GM18909 (cell line): ENCODE results near the gene TBC1D24.
"Not testable (repeated sequence)": the region's sequence is repeated elsewhere in the genome, so short reads cannot be mapped to it uniquely, and the experiment has no call there.

Experiments
- ATAC-seq: cut with Tn5 transposase; IDR thresholded peaks from one replicate; pipeline ENCODE4 v1.9.1; 2021; ENCODE audit warnings: mild to moderate bottlenecking; ENCODE audit not compliant: unreplicated experiment, poor library complexity

Gene TBC1D24

DNA sequence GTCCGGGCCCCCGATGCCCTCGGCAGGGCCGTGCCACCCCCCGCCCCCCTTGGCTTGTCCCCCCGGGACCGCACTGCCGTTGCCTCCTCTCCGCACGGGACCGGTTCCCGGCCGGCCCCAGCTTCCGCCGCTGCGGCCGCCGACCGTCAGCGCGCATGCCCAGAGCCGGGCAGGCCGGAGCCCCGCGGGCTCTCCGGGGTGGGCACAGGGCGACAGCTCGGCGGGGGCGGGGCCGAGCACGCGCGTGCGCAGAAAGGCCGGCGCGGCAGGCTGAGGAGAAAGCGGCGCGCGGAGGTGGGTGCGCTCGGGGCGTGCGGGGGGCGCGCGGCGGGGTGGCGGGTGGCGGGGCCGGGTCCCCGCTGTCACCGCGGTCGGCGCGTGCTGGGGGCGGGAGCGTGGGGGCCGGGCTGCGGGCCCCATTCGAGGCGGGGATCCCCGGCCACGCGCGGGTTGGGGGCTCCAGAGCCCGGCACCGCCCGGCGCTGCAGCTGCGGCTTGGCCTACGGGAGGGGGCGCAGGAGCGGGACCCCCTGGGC, at the start of gene TBC1D24:
TSS of gene TBC1D24 (plus strand) at position 251 of the 536 bp plus-strand sequence. CDS start 21,022 bp downstream, outside the sequence.
- peak; percentile 57 for ATAC-seq

DNA sequence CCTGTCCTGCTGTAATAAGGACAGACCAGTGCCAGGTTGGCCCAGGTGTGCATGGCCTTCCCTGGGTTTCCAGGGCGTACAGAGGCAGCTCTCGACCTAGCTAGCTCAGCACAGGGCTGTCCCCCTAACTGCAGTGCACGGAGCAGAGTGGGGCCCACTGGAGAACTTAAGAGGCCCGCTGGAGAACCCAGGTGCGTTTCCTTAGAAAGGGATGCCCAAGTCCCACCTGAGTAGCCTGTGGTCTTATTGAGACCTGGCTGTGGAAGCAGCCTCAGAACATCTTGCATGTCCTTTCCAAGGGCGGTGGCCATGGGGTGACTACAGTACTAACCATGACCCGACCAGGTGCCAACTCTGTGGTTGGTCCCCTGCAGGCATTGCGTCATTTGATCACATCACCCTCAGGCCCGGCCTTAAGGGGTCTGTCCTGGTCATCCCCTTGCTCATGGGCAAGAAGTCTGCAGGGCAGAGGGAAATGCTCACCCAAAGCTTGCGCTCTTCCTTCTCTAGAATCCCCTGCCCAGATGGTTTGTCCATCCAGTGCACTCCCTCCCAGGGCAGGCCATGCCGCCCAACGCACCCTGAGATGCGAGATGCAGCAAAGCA, 49.0 kb upstream of the TBC1D24 start:
- no peak for ATAC-seq

DNA sequence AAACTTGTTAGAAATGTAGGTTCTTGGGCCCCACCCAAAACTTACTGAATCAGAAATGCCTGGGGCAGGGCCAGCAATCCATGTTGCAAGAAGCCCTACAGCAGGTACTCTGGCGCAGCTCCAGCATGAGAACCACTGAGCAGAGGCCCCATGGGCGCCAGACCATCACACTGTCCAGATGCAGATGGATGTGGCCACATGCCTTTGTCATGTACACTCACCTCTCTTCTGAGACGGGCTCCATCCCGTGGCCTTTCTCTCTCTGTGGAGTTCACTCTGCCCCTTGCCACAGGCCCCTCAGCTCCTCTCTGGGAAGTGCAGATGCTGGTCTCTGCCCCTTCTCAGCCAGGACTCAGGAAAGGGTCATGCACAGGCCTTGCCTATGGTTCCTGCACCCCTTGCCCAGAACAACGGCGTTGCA, 48.0 kb upstream of the TBC1D24 start:
- no peak for ATAC-seq

DNA sequence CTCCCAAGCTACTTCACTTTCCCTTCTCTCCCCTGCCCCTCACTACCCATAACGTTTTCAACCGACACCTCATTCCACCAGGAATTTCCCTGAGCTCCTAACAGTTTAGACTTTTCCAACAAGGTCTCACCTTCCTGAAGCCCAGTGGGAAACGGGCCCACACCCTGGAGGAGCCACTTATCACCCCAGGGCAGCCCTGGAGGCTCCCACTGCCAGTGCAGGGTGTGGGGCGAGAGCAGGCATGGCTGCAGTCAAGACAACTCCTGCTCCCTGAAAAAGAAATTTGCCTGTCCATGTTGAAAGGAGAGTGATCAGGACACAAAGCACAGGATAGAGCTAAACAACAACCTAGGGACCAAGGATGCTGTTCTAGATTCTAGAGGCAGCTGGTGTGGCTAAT, 47.4 kb upstream of the TBC1D24 start:
- no peak for ATAC-seq

DNA sequence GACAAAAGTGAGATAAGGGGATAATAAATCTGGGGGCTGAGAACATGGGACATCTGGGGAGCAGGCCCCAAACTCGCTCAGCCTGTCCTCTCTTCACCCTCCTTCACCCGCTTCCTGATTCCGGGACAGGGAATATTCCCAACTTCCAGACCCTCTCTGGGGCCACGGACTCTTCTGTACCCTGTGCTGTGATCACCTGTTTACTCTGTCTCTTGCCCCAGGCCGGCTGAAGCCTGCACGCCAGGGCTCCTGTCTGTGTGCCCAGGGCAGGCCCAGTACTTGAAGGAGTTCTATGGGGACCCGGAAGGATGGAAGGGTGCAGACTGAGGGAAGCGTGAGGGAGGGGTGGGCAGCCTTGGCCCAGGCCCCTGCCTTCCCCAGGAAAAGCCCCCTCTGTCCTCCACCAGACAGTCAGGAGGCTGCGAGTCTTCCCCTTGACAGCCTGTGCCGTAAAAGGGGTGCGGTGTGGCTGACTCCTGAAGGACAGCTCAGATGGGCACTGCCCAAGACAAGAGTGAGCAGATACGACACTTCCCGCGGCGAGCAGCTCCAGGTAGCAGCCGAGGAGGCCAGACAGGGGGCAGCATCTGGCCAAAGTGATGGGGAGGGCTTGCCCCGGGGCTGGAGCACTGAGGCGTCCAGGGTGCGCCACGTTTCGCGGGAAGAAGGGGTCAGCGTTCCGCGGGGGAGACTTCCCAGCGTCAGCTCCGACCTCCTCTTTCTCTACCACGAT, 46.7 kb upstream of the TBC1D24 start:
- no peak for ATAC-seq

DNA sequence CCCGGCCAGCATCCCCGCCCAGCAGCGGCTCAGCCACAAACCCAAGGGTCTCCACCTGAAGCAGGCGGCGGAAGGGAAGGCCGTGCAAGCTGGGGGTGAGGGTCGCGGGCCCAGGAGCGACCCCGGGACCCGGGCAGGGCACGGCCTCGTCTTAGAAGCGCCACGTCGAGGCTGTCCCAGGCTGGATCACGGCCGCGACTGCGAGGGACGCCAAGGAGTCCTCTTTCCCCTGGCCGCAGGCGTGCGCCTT, 46.2 kb upstream of the TBC1D24 start:
- ATAC-seq: no peak

DNA sequence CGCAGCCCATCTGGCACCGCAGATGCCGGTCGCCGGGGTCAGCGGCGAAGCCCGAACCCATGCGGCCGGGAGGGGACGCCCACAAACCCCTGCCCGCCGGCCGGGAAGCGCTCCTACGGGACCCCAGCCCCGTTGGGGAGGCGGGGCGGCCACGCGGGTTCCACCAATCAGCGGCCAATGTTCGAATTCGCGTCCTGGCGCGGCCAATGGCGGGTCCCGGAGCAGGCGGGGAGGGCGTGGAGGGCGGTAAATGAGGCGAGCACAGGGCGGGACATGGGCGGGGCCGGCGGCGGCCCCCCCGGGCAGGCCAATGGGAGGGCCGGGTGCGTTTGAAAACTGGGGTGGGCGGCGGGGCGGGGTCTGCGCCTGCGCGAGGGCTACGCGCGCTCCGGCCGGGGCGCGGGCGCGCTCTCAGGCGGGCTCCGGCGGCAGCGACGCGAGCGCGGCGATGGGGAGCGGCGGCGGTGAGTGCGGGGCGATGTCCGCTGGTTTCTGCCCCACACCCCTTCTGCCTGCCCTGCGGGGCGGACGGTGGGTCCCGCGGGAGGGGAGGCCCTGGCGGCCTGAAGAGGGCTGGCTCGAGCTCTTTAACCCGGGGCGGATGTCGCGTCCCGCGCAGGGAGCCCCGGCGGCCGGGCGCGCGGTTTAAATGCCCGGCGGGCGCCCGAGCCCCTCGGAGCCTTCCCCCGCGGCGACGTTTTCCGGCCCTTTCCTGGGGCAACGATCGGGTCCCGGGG, 45.7 kb upstream of the TBC1D24 start, which contains the start of gene CCNF:
TSS of gene CCNF (plus strand) at position 414 of the 737 bp plus-strand sequence. CDS start at position 449, 35 bp downstream.
- peak; percentile 85 for ATAC-seq

DNA sequence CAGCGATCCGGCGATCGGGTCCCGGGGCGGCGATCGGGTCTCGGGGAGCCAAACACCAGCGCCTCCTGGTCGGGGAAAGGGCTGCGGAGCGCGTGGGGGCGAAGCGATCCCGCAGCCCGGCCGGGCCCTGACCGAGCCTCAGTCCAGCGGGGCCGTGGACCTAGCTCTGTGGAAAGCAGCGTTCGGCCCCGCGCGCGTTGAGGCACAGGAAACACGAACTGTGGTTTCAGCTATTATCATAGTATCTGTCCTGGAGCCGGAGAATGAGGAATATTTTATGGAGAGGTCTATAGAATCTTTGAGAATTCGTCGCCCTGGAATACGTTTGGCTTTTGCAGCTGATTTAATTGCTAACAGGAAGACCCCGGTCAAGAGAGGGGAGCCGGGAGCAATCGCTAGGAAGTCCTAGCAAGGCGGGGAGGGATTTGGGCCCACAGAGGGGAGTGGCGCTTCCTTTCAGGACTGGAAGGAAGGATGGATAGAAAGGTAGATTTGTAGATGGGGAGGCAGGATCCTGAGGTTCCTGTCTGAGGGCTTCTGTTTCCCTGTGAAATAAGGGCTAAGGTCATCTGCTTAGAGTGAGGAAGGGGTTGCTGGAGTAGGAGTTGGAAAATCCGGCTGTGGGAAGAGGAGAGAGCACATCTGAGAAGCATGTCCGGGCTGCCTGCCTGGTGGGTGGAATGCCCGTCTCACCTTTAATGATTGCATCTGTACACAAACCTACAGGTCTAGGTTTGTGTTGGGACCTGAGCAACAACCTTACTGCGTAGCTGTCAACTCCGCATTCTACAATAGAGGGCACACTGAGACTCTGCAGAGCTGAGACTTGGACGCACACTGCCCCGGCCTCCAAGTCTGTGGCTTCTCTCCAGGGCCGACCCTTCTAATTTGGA, 44.9 kb upstream of the TBC1D24 start:
- ATAC-seq: peak; percentile 16

DNA sequence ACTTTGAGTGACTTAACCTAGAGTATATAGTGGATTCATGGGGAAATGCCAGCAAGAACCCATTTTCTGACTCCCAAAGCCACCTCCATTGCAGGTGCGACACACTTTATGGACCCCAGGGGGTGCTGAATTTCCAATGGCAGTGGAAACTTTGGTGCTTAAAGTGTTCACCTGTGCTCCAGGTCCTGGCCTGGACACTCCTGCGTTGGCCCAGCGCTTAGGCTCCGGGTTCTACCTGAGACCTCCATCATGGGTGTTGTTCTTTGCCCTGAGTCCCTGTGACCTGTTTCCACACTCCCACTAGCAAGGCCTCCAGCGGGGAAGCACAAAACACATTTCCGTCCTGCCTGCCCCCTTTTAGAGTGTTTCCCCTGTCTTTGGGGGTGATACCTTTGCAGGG, 42.6 kb upstream of the TBC1D24 start:
- ATAC-seq: no peak

DNA sequence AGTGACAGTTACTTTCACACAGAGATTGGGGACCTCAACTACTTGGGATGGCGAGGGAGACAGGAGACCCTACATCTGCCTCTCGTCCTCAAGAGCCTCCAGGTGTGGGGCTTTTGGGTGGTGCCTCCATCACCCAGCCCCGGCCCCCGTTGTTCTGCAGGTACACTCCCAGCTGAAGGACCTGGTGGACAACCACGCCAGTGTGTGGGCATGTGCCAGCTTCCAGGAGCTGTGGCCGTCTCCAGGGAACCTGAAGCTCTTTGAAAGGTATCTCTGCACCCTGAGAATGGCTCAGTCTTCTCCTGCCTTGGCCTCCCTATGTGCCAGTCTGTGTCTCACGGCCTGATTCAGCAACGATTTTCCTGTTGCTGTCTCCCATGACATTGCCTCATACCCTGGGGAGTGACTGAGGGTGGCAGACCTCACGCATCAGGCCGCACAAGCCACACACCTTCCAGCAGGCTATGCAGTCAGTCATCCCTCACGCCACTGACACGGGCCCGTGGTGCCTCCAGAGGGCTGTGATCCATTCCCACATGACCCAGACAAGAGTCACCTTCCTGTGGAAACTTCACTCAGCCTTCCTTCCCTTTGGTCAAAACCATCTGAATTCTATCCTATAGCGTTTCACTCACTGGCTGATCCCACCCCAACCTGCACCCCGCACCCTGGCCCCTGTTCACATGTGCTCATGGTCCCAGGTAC, 42.0 kb upstream of the TBC1D24 start:
- no peak for ATAC-seq

DNA sequence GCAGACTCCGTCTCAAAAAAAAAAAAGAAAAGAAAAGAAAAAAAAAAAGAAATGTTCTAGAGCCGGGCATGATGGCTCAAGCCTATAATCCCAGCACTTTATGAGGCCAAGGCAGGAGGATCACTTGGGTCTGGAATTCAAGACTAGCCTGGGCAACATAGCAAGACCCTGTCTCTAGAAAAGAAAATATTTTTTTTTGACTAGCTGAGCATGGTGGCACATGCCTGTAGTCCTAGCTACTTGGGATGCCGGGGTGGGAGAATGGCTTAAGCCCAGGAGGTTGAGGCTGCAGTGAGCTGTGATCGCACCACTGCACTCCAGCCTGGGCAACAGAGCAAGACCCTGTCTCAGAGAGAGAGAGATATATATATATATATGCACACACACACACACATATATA, 39.7 kb upstream of the TBC1D24 start:
- not testable (repeated sequence) for ATAC-seq

DNA sequence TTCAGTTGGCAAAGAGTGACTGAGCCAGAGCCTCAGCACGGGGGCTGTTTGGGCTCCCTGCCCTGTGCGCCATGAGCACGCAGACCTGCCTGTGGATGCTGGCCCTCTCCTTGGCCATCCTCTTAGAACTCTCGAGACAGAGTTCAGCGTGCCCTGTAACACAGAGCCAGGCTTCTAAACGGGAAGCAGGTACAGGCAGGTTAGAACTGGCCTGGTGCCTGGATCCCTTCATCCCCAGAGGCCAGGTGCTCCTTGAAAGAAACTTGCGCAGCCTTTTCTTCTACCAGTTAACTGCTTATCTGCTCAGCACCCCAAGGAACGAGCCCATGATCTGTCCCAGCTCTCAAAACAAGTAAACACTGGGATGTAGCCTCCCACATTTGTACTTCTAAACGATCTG, 38.8 kb upstream of the TBC1D24 start:
- no peak for ATAC-seq

DNA sequence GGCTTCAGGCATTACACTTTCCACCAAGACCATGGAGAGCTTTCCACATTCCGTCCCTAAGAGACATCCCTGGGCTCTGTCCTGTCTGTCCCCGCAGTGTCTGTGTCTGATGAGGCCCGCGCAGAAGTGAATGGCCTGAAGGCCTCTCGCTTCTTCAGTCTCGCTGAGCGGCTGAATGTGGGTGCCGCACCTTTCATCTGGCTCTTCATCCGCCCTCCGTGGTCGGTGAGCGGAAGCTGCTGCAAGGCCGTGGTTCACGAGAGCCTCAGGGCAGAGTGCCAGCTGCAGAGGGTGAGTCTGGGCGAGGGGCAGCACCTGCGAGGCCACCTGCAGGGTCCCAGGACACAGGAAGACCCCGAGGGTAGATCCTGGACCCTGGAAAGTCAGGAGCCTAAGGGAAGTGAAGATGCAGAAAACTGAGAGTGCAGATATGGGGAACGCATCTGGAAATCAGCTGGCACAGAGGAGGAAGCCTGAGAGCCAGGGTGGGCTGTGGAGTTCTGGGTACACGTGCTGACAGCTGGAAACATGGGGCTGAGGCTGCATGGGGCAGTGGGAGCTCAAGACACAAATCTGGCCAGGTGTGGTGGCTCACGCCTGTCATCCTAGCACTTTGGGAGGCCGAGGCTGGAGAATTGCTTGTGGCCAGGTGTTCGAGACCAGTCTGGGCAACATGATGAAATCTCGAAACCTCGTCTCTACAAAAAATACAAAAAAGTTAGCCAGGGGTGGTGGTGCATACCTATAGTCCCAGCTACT, 37.7 kb upstream of the TBC1D24 start:
- no peak for ATAC-seq

DNA sequence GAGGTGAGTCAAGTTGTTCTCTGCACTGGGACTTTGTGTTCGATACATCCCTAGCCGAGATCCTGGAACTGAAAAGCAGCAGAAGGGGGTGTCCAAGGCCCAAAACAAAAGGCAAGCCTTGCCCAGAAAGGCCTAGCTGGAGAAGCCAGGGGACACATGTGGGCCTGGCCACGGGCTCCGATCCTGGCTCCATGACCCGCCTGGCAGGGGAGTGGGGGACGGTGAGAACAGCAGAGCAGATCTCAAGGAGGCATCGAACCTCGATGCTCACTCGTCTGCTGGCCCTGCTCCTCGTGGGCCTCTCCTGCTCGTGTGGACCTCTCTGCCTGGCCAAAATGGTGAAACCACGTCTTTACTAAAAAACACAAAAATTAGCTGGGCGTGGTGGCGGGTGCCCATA, 36.8 kb upstream of the TBC1D24 start:
- ATAC-seq: no peak

DNA sequence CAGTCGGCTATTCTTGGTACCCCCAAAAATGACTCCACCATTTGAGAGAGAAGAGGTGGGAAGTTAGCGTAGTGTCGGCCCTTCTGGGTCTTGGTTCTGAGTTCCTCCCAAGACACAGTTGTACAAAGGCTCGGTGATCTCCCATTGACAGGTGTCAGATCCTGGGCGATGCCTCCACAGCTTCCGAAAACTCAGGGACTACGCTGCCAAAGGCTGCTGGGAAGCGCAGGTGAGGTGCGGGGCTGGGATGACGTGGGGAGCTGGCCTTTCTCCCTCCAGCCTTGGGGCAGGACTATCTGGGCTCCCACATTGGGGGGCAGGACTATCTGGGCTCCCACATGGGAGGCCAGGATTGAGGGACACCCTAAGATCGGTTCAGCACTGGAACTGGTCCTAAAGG, 35.3 kb upstream of the TBC1D24 start:
- ATAC-seq: no peak

DNA sequence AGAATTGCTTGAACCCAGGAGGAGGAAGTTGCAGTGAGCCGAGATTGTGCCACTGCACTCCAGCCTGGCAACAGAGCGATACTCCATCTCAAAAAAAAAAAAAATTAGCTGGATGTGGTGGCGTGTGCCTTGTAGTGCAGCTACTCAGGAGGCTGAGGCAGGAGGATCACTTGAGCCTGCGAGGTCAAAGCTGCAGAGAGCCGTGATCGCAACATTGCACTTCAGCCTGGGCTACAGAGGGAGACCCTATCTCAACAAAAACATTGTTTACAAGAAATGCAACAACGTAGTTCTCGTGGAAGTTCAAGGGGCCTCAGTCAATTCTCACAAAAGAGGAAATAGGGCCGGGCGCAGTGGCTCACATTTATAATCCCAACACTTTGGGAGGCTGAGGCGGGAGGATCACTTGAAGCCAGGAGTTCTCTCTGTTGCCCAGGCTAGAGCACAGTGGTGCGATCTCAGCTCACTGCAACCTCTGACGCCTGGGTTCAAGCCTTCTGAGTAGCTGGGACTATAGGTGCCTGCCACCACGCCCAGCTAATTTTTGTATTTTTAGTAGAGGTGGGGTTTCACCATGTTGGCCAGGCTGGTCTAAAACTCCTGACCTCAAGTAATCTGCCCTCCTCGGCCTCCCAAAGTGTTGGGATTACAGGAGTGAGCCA, 33.7 kb upstream of the TBC1D24 start:
- ATAC-seq: not testable (repeated sequence)

DNA sequence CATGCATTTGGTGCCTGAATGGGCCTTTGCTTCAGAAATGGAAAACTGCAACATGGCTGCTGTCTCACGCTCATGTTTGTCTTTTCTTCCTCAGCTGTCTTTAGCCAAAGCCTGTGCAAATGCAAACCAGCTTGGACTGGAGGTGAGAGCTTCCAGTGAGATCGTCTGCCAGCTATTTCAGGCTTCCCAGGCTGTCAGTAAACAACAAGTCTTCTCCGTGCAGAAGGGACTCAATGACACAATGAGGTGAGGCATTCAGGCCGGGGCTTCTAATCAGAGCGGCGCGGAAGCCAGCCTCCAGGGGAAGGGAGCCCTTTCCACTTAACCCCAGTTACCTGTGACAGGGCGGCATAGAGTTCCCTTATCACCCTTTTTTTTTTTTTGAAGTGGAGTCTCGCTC, 31.4 kb upstream of the TBC1D24 start:
- no peak for ATAC-seq

DNA sequence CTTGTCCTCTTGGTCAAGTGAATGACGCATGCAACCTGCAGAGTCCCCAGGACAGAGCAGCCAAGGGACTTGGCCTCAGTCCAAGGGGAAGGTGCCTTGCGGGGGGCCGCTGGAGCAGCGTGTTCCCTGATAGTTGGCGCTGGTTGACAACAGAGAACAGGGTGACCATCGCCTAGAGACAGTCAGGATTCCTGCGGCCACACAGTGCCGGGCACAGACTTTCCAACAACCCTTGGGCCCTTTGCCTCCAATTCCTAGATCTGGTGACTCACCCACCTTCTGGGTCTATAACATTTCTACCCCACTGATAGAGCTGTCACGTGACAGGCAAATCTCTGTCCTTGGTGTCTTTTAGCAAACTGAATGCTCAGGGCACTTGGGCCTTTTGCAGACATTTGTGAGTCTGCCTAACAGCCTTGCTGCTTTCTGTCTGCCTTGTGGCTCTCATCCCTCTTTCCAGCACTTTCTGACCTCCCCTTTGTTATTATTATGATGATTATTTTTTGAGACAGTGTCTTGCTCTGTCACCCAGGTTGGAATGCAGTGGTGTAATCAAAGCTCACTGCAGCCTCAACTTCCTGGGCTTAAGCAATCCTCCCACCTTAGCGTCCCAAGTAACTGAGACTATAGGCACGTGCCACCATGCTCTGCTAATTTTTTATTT, 26.9 kb upstream of the TBC1D24 start:
- no peak for ATAC-seq
